SK-N-SH (cell line): ENCODE measurements around the gene VAMP8. TPM values are rescaled to one million over a fixed set of nuclear protein-coding genes. Genes with fewer than 3 reads are reported as not detected.
A peak's percentile ranks its signal among the peaks of the same experiment; 100 is the strongest.

Experiments used
- CHD2 ChIP-seq: fragments of 150-350 bp; IDR thresholded peaks from 2 replicates; pipeline ENCODE4 v1.6.1; 2018; ENCODE audit warnings: low read length; ENCODE audit not compliant: partially characterized antibody
- CTCF ChIP-seq: fragments of 200-600 bp; sonication (generic); IDR thresholded peaks from 2 replicates; pipeline ENCODE4 v1.6.1; 2017; ENCODE audit warnings: antibody characterized with exemption, mild to moderate bottlenecking, moderate library complexity
- EZH2phosphoT487 ChIP-seq: fragments of 200-600 bp; sonication (generic); IDR thresholded peaks from 2 replicates; pipeline ENCODE4 v1.6.1; 2017; ENCODE audit warnings: low read depth, mixed run types, mild to moderate bottlenecking, antibody characterized with exemption, moderate library complexity, borderline replicate concordance
- FOSL2 ChIP-seq: IDR thresholded peaks from 2 replicates; pipeline ENCODE4 v1.4.0; 2012; ENCODE audit warnings: low read depth, mild to moderate bottlenecking, moderate library complexity, borderline replicate concordance
- FOXM1 ChIP-seq: IDR thresholded peaks from 2 replicates; pipeline ENCODE4 v1.4.0; 2012; ENCODE audit warnings: low read depth, mild to moderate bottlenecking
- IRF3 ChIP-seq: fragments of 150-350 bp; IDR thresholded peaks from 2 replicates; pipeline ENCODE4 v1.6.1; 2016; ENCODE audit warnings: mild to moderate bottlenecking, low read depth, low read length
- MXI1 ChIP-seq: IDR thresholded peaks from 2 replicates; pipeline ENCODE4 v1.6.1; 2012; ENCODE audit warnings: mild to moderate bottlenecking, low read depth, low read length, improper control_type of control experiment
- NFIC ChIP-seq: IDR thresholded peaks from 2 replicates; pipeline ENCODE4 v1.4.0; 2012; ENCODE audit warnings: borderline replicate concordance
- POLR2AphosphoS5 ChIP-seq: IDR thresholded peaks from 2 replicates; pipeline ENCODE4 v1.6.1; 2012; ENCODE audit warnings: low read depth, low read length
- RCOR1 ChIP-seq: fragments of 150-350 bp; IDR thresholded peaks from 2 replicates; pipeline ENCODE4 v1.6.1; 2017; ENCODE audit warnings: antibody characterized with exemption, low read length
- RFX5 ChIP-seq: IDR thresholded peaks from 2 replicates; pipeline ENCODE4 v1.6.1; 2012; ENCODE audit warnings: mild to moderate bottlenecking, improper control_type of control experiment, low read length
- SIN3A ChIP-seq: IDR thresholded peaks from 2 replicates; pipeline ENCODE4 v1.6.1; 2012; ENCODE audit warnings: low read depth, mild to moderate bottlenecking, low read length, moderate library complexity, borderline replicate concordance
- SMC3 ChIP-seq: IDR thresholded peaks from 2 replicates; pipeline ENCODE4 v1.6.1; 2012; ENCODE audit warnings: low read depth, low read length, improper control_type of control experiment
- TCF12 ChIP-seq: IDR thresholded peaks from 2 replicates; pipeline ENCODE4 v1.4.0; 2012
- TEAD4 ChIP-seq: IDR thresholded peaks from 2 replicates; pipeline ENCODE4 v1.4.0; 2012; ENCODE audit warnings: mild to moderate bottlenecking, borderline replicate concordance; ENCODE audit not compliant: insufficient read depth
- USF1 ChIP-seq: IDR thresholded peaks from 2 replicates; pipeline ENCODE4 v1.4.0; 2012; ENCODE audit warnings: low read depth, borderline replicate concordance
- USF2 ChIP-seq: fragments of 150-350 bp; IDR thresholded peaks from 2 replicates; pipeline ENCODE4 v1.6.1; 2017; ENCODE audit warnings: antibody characterized with exemption, low read length, low read depth, borderline replicate concordance
- YY1 ChIP-seq: IDR thresholded peaks from 2 replicates; pipeline ENCODE4 v1.4.0; 2012; ENCODE audit warnings: low read depth, mild to moderate bottlenecking
- polyA plus RNA-seq, 3 experiments: library from polyadenylated mRNA; depleted of rRNA; stranded (reverse); fragments of >200 nt; gene quantifications; 2 replicates each; pipeline ENCODE4 v1.2.3, GENCODE V29; 2012
- TF ChIP-seq, protein P1 (sequence below): IDR thresholded peaks from 2 replicates; pipeline ENCODE4 v1.6.1; 2012; ENCODE audit warnings: mild to moderate bottlenecking, low read depth, low read length, moderate library complexity

VAMP8 gene
- polyA plus RNA-seq, 1 of the 3 experiments (the other 2 are of a cell fraction): 0.72 TPM

- peak; percentile 49; the same call in 1 of the 2 replicates for TF ChIP-seq TEAD4
- TF ChIP-seq SMC3: no peak
- no peak for TF ChIP-seq RFX5
- no peak for TF ChIP-seq EZH2phosphoT487
- no peak for TF ChIP-seq SIN3A
- TF ChIP-seq RCOR1: no peak
- TF ChIP-seq TCF12: peak; percentile 85
- no peak for TF ChIP-seq YY1
- no peak for TF ChIP-seq FOXM1
- TF ChIP-seq, protein P1, sequence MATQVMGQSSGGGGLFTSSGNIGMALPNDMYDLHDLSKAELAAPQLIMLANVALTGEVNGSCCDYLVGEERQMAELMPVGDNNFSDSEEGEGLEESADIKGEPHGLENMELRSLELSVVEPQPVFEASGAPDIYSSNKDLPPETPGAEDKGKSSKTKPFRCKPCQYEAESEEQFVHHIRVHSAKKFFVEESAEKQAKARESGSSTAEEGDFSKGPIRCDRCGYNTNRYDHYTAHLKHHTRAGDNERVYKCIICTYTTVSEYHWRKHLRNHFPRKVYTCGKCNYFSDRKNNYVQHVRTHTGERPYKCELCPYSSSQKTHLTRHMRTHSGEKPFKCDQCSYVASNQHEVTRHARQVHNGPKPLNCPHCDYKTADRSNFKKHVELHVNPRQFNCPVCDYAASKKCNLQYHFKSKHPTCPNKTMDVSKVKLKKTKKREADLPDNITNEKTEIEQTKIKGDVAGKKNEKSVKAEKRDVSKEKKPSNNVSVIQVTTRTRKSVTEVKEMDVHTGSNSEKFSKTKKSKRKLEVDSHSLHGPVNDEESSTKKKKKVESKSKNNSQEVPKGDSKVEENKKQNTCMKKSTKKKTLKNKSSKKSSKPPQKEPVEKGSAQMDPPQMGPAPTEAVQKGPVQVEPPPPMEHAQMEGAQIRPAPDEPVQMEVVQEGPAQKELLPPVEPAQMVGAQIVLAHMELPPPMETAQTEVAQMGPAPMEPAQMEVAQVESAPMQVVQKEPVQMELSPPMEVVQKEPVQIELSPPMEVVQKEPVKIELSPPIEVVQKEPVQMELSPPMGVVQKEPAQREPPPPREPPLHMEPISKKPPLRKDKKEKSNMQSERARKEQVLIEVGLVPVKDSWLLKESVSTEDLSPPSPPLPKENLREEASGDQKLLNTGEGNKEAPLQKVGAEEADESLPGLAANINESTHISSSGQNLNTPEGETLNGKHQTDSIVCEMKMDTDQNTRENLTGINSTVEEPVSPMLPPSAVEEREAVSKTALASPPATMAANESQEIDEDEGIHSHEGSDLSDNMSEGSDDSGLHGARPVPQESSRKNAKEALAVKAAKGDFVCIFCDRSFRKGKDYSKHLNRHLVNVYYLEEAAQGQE: no peak
- TF ChIP-seq NFIC: 0 out of 2 replicates have a peak, but pooled peaks have one; percentile 5
- no peak for TF ChIP-seq USF2
- no peak for TF ChIP-seq MXI1
- no peak for TF ChIP-seq CTCF
- no peak for TF ChIP-seq USF1
- peak; percentile 48; the same call in 1 of the 2 replicates for TF ChIP-seq FOSL2
- no peak for TF ChIP-seq IRF3
- TF ChIP-seq CHD2: no peak
- no peak; the same call in 1 of the 2 replicates for TF ChIP-seq POLR2AphosphoS5
These were observed 27.6 kb upstream of the VAMP8 start (continued) for GRCh38 chr2:85549826-85550225.
